Activated T-cell treated with anti-CD3 and anti-CD28 coated beads for 1 hour (primary cell): ENCODE measurements around the gene MKI67.
A peak's percentile ranks its signal among the peaks of the same experiment; 100 is the strongest.

Experiments
- DNase-seq: peaks from one replicate; pipeline ENCODE4 v3.0.0-alpha.2; 2020; ENCODE audit warnings: low read depth

Gene MKI67

GRCh38 chr10:128049226-128050120 is 76.8 kb downstream of the MKI67 start:
- DNase-seq: no peak

GRCh38 chr10:128048819-128049210 is 77.4 kb downstream of the MKI67 start:
- no peak for DNase-seq

DNA sequence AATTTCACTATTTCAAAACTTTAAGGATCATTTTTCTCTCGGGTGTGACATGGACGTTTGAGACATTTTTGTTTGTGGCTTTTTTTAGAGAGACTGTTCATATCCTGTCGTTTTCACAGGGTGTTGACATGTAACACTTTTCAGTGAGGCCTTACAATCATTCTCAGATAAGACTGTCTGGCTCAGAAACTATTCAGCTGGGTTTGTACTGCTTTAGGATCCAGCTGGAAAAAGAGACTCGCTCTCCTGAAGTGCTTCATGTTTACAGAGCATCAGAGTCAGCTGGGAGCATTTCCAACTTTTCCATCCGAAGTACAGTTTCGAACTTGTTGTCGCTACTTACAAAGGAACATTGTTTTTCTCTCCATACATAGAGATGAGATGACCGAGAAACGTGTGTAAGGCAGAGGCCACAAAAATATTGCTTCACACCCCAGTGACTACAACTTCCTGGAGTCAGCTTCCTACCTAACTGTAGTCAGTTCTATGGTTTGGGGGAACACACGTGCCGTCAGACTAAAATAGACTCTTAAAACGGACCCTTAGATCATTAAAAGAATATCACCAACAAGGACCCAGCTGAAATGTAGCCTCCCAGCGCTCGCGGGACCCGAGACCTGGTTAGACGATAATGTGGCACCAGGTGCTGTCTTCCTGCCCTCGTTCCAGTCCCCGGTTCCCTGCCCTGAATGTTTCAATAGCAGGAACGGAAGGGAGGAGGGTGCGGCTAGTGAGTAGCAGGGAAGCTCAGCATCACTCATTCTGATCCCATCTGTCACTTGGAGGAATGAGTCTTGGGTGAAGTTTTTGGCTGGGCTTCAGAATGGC is 78.0 kb downstream of the MKI67 start:
- DNase-seq: no peak

- DNase-seq: peak; percentile 72
These were observed 78.9 kb downstream of the MKI67 start for GRCh38 chr10:128047351-128047750.

DNA sequence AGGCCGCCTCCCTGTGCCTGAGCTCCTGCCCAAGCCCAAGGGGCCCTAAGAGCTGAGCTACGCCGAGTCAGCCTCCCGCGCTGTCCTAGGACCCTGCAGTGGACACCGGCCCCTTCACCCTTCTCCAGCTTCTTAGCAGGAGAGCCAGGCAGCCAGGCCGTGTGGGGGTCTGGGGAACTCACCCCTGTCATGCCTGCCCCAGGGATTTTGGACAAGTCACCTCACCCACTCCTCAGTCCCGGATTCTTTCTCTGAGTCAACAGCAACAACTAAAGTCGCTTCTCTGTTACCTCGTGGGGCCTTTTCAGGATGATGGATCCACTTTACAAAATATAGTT is 79.3 kb downstream of the MKI67 start:
- no peak for DNase-seq
